GM12878 (cell line): ENCODE data around the gene RHCE. TPM values are rescaled to one million over a fixed set of nuclear protein-coding genes. Genes with fewer than 3 reads are reported as not detected.

Experiments used
- BMI1 ChIP-seq: fragments of 450-650 bp; IDR thresholded peaks from 2 replicates; pipeline ENCODE4 v1.6.1; 2016; ENCODE audit warnings: mild to moderate bottlenecking, moderate library complexity, borderline replicate concordance
- CREB1 ChIP-seq: IDR thresholded peaks from 2 replicates; pipeline ENCODE4 v1.6.1; 2012; ENCODE audit warnings: low read depth, mild to moderate bottlenecking, inconsistent platforms
- E2F8 ChIP-seq: fragments of 450-650 bp; IDR thresholded peaks from 2 replicates; pipeline ENCODE4 v1.6.1; 2018; ENCODE audit warnings: mild to moderate bottlenecking, low read depth, moderate library complexity; ENCODE audit not compliant: partially characterized antibody
- EED ChIP-seq: sonication (generic); IDR thresholded peaks from 2 replicates; pipeline ENCODE4 v1.6.1; 2016; ENCODE audit warnings: antibody characterized with exemption, low read depth
- FOXK2 ChIP-seq: fragments of 450-650 bp; IDR thresholded peaks from 2 replicates; pipeline ENCODE4 v1.6.1; 2017; ENCODE audit warnings: mild to moderate bottlenecking, moderate library complexity
- HDAC6 ChIP-seq: fragments of 200-600 bp; sonication (generic); IDR thresholded peaks from one replicate; pipeline ENCODE4 v1.8.0; 2017; ENCODE audit warnings: antibody characterized with exemption; ENCODE audit not compliant: unreplicated experiment
- HDGF ChIP-seq: fragments of 450-650 bp; IDR thresholded peaks from 2 replicates; pipeline ENCODE4 v1.6.1; 2016; ENCODE audit warnings: antibody characterized with exemption
- IKZF1 ChIP-seq: fragments of 450-650 bp; conservative IDR thresholded peaks from 2 replicates; pipeline ENCODE4 v1.6.1; 2017; ENCODE audit warnings: antibody characterized with exemption, mild to moderate bottlenecking
- IRF3 ChIP-seq: fragments of 450-650 bp; IDR thresholded peaks from 2 replicates; pipeline ENCODE4 v1.6.1; 2014; ENCODE audit warnings: mild to moderate bottlenecking
- IRF5 ChIP-seq: fragments of 450-650 bp; IDR thresholded peaks from 2 replicates; pipeline ENCODE4 v1.6.1; 2017; ENCODE audit warnings: borderline replicate concordance
- JUND ChIP-seq: IDR thresholded peaks from 2 replicates; pipeline ENCODE4 v1.6.1; 2012; ENCODE audit warnings: low read depth, mild to moderate bottlenecking, low read length, improper control_type of control experiment, moderate library complexity
- MEF2B ChIP-seq: fragments of 450-650 bp; IDR thresholded peaks from 2 replicates; pipeline ENCODE4 v1.6.1; 2018; ENCODE audit warnings: mild to moderate bottlenecking, moderate library complexity; ENCODE audit not compliant: partially characterized antibody, poor library complexity, severe bottlenecking
- NFXL1 ChIP-seq: fragments of 450-650 bp; IDR thresholded peaks from 2 replicates; pipeline ENCODE4 v1.6.1; 2017; ENCODE audit warnings: antibody characterized with exemption, mild to moderate bottlenecking, borderline replicate concordance
- NR2C2 ChIP-seq: IDR thresholded peaks from 2 replicates; pipeline ENCODE4 v1.6.1; 2011; ENCODE audit warnings: borderline replicate concordance, low read depth; ENCODE audit not compliant: control insufficient read depth, insufficient read length
- RAD21 ChIP-seq: IDR thresholded peaks from 2 replicates; pipeline ENCODE4 v1.6.1; 2011; ENCODE audit warnings: mild to moderate bottlenecking, low read depth, low read length, moderate library complexity; ENCODE audit not compliant: insufficient read depth
- RCOR1 ChIP-seq: conservative IDR thresholded peaks from 2 replicates; pipeline ENCODE4 v1.6.1; 2012; ENCODE audit warnings: low read depth, low read length, improper control_type of control experiment
- RUNX3 ChIP-seq: IDR thresholded peaks from 2 replicates; pipeline ENCODE4 v1.6.1; 2012; ENCODE audit warnings: low read length, inconsistent platforms
- SIN3A ChIP-seq: IDR thresholded peaks from 2 replicates; pipeline ENCODE4 v1.6.1; 2012; ENCODE audit warnings: low read depth, low read length, improper control_type of control experiment
- SMAD5 ChIP-seq: IDR thresholded peaks from 2 replicates; pipeline ENCODE4 v1.6.1; 2016; ENCODE audit warnings: antibody characterized with exemption, low read depth
- SMC3 ChIP-seq: IDR thresholded peaks from 2 replicates; pipeline ENCODE4 v1.6.1; 2011; ENCODE audit warnings: low read length, improper control_type of control experiment, borderline replicate concordance
- SP1 ChIP-seq: IDR thresholded peaks from one replicate; pipeline ENCODE4 v1.6.1; 2011; ENCODE audit warnings: low read depth, low read length
- SRF ChIP-seq, 2 experiments: IDR thresholded peaks; 2 replicates each; pipeline ENCODE4 v1.6.1; 2011; ENCODE audit warnings: low read depth in 2 of 2, low read length in 2 of 2, mild to moderate bottlenecking in 1 of 2, moderate library complexity in 1 of 2
- TCF3 ChIP-seq: IDR thresholded peaks from 2 replicates; pipeline ENCODE4 v1.6.1; 2012; ENCODE audit warnings: low read depth, mild to moderate bottlenecking, low read length, borderline replicate concordance; ENCODE audit not compliant: insufficient read depth
- YBX1 ChIP-seq: fragments of 450-650 bp; IDR thresholded peaks from 2 replicates; pipeline ENCODE4 v1.6.1; 2016; ENCODE audit warnings: antibody characterized with exemption
- ZBED1 ChIP-seq: IDR thresholded peaks from 2 replicates; pipeline ENCODE4 v1.6.1; 2016; ENCODE audit warnings: borderline replicate concordance
- ZNF274 ChIP-seq: IDR thresholded peaks from one replicate; pipeline ENCODE4 v1.8.0; 2011; ENCODE audit not compliant: insufficient read length, insufficient read depth
- ZNF384 ChIP-seq: IDR thresholded peaks from 2 replicates; pipeline ENCODE4 v1.6.1; 2012; ENCODE audit warnings: low read depth, mild to moderate bottlenecking, low read length, improper control_type of control experiment, borderline replicate concordance
- ZNF622 ChIP-seq: fragments of 450-650 bp; IDR thresholded peaks from 2 replicates; pipeline ENCODE4 v1.6.1; 2017; ENCODE audit warnings: mild to moderate bottlenecking, inconsistent platforms
- polyA plus RNA-seq, 11 experiments: library from polyadenylated mRNA; depleted of rRNA in 4 of 11; unstranded in 6 of 11; stranded (reverse) in 5 of 11; fragments of >200 nt; fragmentation: Nextera tagmentation in 4 of 11; fragmentation: Illumina TruSeq in 1 of 11; extraction: Ambion mirVana in 4 of 11; extraction: Trizol in 1 of 11; gene quantifications; 1 replicate in 1 of 11; 2 replicates in 10 of 11; pipeline versions ENCODE4 v1.2.1 to v1.2.3, GENCODE V29; 2011 to 2016; ENCODE audit warnings: inconsistent platforms in 2 of 11, missing spikeins in 2 of 11, low read depth in 1 of 11
- total RNA-seq, 4 experiments: library from RNA; depleted of rRNA in 3 of 4; stranded (reverse); fragments of >200 nt in 3 of 4; fragmentation: Illumina TruSeq in 1 of 4; extraction: Trizol in 1 of 4; gene quantifications; 2 replicates each; pipeline versions ENCODE4 v1.2.1 to v1.2.3, GENCODE V29; 2013 to 2021

The RHCE gene
- total and polyA plus RNA-seq, 10 of the 15 experiments (the other 5 are each of a cell fraction or from before 2014, with no cell fraction given): 0.06 to 0.41 (median 0.22) TPM; not detected in 2

GRCh38 chr1:25430073-25430966 lies 9.7 kb upstream of the RHCE start, which contains the start of gene MACO1 (continued):
- no peak for TF ChIP-seq BMI1
- peak; percentile 98 for TF ChIP-seq SP1
- TF ChIP-seq SMAD5: peak; percentile 54; the same call in 1 of the 2 replicates
- TF ChIP-seq E2F8: peak; percentile 66
- TF ChIP-seq RCOR1: peak; percentile 89; the same call in 1 of the 2 replicates
- no peak for TF ChIP-seq SRF (IDR thresholded peaks at IDR 0.05; ENCODE audit: low read depth in 2 of 2, low read length in 2 of 2)
- no peak for TF ChIP-seq FOXK2
- TF ChIP-seq CREB1: peak; percentile 86
- TF ChIP-seq RUNX3: no peak; the same call in 1 of the 2 replicates
- no peak for TF ChIP-seq RAD21
- no peak for TF ChIP-seq MEF2B
- peak; percentile 64 for TF ChIP-seq IKZF1
- 0 out of 2 replicates have a peak, but pooled peaks have one; percentile 45 for TF ChIP-seq TCF3
- no peak for TF ChIP-seq YBX1
- TF ChIP-seq ZNF274: no peak
- TF ChIP-seq JUND: 0 out of 2 replicates have a peak, but pooled peaks have one; percentile 27
- no peak for TF ChIP-seq IRF5
- TF ChIP-seq NR2C2: no peak
- 0 out of 2 replicates have a peak, but pooled peaks have one; percentile 65 for TF ChIP-seq SIN3A
- peak; percentile 91 for TF ChIP-seq IRF3
- TF ChIP-seq HDGF: no peak
- no peak for TF ChIP-seq ZNF622
- TF ChIP-seq SMC3: no peak
- no peak for TF ChIP-seq EED
- no peak for TF ChIP-seq ZNF384
- no peak for TF ChIP-seq HDAC6
- no peak for TF ChIP-seq ZBED1
- TF ChIP-seq NFXL1: no peak
